Fibroblast of skin of back (primary cell): ENCODE measurements around the gene SPZ1. TPM values are rescaled to one million over a fixed set of nuclear protein-coding genes. Genes with fewer than 3 reads are reported as not detected.
"Not testable (repeated sequence)": the region's sequence is repeated elsewhere in the genome, so short reads cannot be mapped to it uniquely, and the experiment has no call there.

Source experiments
- DNase-seq: peaks from one replicate; pipeline ENCODE4 v3.0.0-alpha.2; 2013
- polyA plus RNA-seq, 2 experiments: library from polyadenylated mRNA; unstranded; fragments of 120-200 nt; gene quantifications; one replicate each; pipeline ENCODE4 v1.2.1, GENCODE V29; 2013; ENCODE audit not compliant: insufficient read length in 2 of 2

SPZ1 gene, protein sequence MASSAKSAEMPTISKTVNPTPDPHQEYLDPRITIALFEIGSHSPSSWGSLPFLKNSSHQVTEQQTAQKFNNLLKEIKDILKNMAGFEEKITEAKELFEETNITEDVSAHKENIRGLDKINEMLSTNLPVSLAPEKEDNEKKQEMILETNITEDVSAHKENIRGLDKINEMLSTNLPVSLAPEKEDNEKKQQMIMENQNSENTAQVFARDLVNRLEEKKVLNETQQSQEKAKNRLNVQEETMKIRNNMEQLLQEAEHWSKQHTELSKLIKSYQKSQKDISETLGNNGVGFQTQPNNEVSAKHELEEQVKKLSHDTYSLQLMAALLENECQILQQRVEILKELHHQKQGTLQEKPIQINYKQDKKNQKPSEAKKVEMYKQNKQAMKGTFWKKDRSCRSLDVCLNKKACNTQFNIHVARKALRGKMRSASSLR
- polyA plus RNA-seq (2013, experiment 1 of 2; ENCODE audit: insufficient read length): not detected
- polyA plus RNA-seq (2013, experiment 2 of 2; ENCODE audit: insufficient read length): not detected

GRCh38 chr5:80319702-80320101, at the start of gene SPZ1:
TSS of gene SPZ1 (plus strand) at chr5:80320002. CDS start at chr5:80320216, 214 bp downstream.
- DNase-seq: no peak

GRCh38 chr5:80270543-80270942, 49.3 kb upstream of the SPZ1 start:
- DNase-seq: not testable (repeated sequence)

DNA sequence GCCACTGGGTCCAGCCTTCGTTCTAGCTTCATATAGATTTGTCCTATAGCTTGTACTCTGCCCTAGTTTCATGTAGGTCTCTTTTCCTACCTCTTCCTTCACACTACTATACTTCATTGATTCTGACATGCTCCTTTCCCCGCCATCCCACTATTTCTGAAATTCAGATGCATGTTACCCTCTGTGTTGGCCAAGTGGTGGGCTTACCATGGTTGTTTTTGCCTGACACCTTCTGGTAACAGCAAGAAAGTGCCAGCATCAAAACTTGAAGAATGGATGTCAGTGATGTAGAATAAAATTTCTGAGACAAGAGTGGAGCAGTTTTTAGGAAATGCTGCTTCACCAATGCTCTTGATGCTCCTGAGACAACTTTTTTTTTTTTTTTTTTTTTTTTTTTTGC, 44.5 kb upstream of the SPZ1 start:
- peak; percentile 18 for DNase-seq

GRCh38 chr5:80276186-80276585, 43.6 kb upstream of the SPZ1 start:
- no peak for DNase-seq

GRCh38 chr5:80277191-80277590, 42.6 kb upstream of the SPZ1 start:
- DNase-seq: no peak

DNA sequence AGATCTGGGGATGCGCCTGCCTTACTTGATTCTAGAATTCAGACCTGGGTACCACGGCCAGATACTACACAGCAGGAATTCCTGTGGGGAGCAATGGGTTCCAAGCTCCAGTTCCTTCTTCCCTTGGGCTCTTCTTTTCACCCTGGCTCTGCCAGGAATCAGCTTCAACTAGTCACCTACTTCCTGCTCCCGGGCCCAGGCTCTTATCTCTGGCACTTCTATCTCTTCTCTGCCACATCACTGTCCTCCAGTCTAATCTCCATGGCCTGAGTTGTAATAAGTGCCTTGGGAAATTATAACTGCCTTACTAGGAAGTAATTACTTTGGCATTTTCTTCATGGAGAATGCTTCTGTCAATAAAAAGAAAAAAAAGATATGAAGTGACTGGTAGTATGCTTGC, 37.7 kb upstream of the SPZ1 start:
- no peak for DNase-seq

DNA sequence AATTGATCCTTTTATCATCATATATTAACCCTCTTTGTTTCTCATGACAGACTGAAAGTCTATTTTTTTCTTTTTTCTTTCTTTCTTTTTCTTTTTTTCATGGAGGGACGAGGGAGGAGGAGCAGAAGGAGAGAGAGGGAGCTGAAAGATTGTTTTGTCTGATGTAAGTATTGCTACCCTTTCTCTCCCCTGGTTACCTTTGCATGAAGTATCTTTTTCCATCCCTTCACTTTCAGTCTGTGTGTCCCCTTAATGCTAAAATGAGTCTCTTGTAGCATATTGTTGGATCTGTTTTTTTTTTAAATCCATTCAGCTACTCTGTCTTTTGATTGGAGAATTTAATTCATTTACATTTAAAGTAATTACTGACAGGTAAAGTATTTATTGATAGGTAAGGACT, 36.4 kb upstream of the SPZ1 start:
- DNase-seq: no peak

DNA sequence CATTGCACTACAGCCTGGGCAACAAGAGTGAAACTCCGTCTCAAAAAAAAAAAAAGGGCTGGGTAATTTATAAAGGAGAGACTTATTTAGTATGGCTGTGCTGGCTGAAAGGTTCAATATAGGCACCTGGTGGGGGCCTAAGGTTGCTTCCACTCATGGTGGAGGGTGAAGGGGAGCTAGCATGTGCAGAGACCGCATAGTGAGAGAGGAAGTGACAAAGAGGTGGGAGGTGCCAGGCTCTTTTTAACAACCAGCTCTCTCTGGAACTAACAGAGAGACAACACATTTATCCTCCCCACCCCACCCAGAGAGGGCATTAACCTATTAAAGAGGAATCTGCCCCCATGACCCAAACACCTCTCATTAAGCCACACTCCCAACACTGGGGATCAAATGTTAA, 35.1 kb upstream of the SPZ1 start:
- no peak for DNase-seq

- DNase-seq: no peak
Observed at GRCh38 chr5:80288177-80288576, 31.6 kb upstream of the SPZ1 start.

- no peak for DNase-seq
Observed at GRCh38 chr5:80289320-80289719, 30.5 kb upstream of the SPZ1 start.

GRCh38 chr5:80291761-80292160, 28.0 kb upstream of the SPZ1 start:
- DNase-seq: no peak

- DNase-seq: no peak
Observed at GRCh38 chr5:80296121-80296520, 23.7 kb upstream of the SPZ1 start.

GRCh38 chr5:80299601-80300000, 20.2 kb upstream of the SPZ1 start:
- no peak for DNase-seq

DNA sequence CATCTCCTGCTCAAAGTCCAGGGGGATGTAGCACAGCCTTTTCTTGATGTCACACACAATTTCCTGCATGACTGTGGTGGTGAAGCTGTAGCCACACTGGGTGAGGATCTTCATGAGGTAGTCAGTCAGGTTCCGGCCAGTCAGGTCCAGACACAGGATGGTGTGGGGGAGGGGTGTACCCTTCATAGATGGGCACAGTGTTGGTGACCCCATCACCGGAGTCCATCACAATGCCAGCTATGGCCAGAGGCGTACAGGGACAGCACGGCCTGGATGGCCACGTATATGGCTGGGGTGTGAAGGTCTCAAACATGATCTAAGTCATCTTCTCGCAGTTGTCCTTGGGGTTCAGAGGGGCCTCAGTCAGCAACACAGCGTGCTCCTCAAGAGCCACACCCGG, 19.7 kb upstream of the SPZ1 start:
- no peak for DNase-seq

GRCh38 chr5:80300796-80301195, 19.0 kb upstream of the SPZ1 start:
- not testable (repeated sequence) for DNase-seq

- not testable (repeated sequence) for DNase-seq
Observed at GRCh38 chr5:80301342-80301741, 18.5 kb upstream of the SPZ1 start.

GRCh38 chr5:80302636-80303035, 17.2 kb upstream of the SPZ1 start:
- no peak for DNase-seq

GRCh38 chr5:80308526-80308925, 11.3 kb upstream of the SPZ1 start:
- no peak for DNase-seq

DNA sequence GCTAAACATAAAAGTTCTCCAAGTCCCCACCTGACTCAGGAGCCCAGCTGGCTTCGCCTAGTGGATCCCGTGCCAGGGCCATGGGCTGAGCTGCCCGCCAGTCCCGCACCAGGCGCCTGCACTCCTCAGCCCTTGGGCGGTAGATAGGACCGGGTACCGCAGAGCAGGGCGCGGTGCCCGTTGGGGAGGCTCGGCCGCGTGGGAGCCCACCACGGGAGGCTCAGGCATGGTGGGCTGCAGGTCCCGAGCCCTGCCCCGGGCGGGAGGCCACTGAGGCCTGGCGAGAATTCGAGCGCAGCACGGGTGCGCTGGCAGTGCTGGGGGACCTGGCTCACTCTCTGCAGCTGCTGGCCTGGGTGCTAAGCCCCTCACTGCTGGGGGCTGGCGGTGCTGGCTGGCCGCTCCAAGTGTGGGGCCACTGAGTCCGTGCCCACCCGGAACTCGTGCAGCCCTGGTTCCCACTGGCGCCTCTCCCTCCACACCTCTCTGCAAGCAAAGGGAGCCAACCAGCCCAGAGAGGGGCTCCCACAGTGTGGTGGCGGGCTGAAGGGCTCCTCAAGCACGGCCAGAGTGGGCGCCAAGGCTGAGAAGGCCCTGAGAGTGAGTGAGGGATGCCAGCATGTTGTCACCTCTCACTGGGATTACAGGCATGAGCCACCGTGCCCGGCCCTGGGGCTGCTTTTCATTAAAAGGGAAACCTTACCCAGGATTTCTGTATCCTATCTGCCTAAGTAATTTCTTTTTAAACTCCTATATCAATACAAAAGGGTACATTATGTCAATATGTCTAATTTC, 9.7 kb upstream of the SPZ1 start:
- DNase-seq: no peak

- no peak for DNase-seq
Observed at GRCh38 chr5:80315244-80315643, 4.6 kb upstream of the SPZ1 start.

DNA sequence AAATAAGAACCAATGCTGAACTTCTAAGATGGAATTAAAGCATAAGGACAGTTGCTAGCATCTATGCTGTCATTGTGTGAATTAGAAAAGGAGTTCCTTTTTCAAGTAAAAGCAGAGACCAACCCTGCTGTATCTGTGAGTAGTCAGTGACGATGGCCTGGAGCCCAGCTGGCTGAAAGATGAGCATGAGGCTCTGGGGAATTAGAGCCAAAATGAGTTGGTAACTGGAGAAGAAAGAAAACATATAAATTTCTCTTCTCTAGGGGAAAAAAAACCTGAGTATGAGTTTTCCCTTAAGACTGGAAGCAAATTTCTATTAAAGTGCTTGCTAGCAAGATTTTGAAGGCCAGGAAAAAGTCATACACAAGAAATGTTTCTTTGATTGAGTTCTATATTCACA, 1.6 kb upstream of the SPZ1 start:
- peak; percentile 58 for DNase-seq

DNA sequence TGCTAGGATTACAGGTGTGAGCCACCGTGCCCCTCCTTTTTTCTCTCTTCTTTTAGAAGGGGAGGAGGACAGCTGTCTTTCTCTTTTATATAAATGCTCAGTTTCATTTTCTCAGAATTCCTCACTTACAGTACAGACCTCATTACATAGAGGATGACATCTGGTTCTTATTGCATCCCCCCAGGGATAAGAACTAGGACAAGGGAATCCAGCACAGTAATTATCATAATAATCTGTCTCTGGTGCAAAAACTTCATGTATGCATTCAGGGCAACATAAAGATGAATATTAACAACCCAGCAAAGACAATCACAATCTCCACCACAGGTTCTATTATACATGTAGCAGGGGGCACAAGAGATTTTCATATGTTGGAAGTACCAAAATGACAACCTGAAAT, 5.1 kb downstream of the SPZ1 start:
- no peak for DNase-seq

DNA sequence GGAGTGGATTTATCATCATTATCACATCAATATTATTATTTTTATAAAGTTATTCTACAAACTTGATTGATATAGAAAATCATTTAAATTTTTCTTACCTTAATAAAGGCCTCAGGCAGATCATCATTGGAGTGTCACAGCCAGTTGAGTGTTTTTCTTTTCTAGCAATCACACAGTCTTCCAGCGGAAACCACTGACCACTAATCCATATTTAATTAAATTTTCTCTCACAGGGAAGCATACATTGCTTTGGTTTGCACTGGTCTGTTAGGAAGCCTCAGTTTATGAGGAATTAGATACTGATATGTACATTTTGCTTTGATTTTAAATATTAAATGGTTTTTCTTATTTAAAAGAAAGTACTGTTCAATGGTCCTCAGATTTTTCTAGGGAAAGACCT, 6.7 kb downstream of the SPZ1 start:
- DNase-seq: no peak

DNA sequence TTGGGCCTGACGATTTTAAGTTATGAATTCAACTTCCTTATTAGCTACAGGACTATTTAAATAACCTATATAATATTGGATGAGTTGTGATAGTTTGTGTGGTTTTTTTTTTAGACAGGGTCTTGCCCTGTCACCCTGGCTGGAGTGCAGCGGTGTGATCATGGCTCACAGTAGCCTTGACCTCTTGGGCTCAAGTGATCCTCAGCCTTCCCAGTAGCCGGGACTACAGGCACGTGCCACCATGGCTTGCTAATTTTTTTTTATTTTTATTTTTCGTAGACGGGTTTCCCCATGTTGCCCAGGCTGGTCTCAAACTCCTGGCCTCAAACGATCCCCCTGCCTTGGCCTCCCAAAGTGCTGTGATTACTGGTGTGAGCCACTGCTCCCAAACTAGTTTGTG, 17.6 kb downstream of the SPZ1 start:
- no peak for DNase-seq
